Left renal cortex interstitium (tissue), 4 donors: ENCODE data around the gene GIMAP8. TPM values are rescaled to one million over a fixed set of nuclear protein-coding genes. Genes with fewer than 3 reads are reported as not detected.
"Not testable (repeated sequence)": the region's sequence is repeated elsewhere in the genome, so short reads cannot be mapped to it uniquely, and the experiment has no call there.

Source experiments
- DNase-seq, 4 donors: peaks; one replicate each; pipeline ENCODE4 v3.0.0-alpha.2; 2013; ENCODE audit warnings: low read depth in 4 of 4, low spot score in 2 of 4, missing footprints in 1 of 4
- polyA plus RNA-seq, 4 donors: library from polyadenylated mRNA; unstranded; fragments of 120-200 nt; gene quantifications; one replicate each; pipeline ENCODE4 v1.2.1, GENCODE V29; 2013; ENCODE audit not compliant: insufficient read length in 4 of 4

The GIMAP8 gene
- polyA plus RNA-seq, 4 donors = 8.2 to 8.6 (median 8.4) TPM

- no peak for DNase-seq
Observed at GRCh38 chr7:150461520-150461919, 11.1 kb downstream of the GIMAP8 start.

- DNase-seq = no peak
Observed at GRCh38 chr7:150462413-150462812, 12.0 kb downstream of the GIMAP8 start.

GRCh38 chr7:150463461-150463860 is 13.0 kb downstream of the GIMAP8 start:
- no peak for DNase-seq

- DNase-seq = no peak
Observed at GRCh38 chr7:150464962-150465361, 14.5 kb downstream of the GIMAP8 start.

- DNase-seq = no peak
Observed at GRCh38 chr7:150465414-150465813, 15.0 kb downstream of the GIMAP8 start.

GRCh38 chr7:150466477-150466876 is 16.0 kb downstream of the GIMAP8 start:
- no peak for DNase-seq

GRCh38 chr7:150468241-150468640 is 17.8 kb downstream of the GIMAP8 start:
- no peak for DNase-seq

GRCh38 chr7:150471886-150472285 is 21.5 kb downstream of the GIMAP8 start:
- no peak for DNase-seq

- no peak for DNase-seq
Observed at GRCh38 chr7:150473902-150474301, 23.5 kb downstream of the GIMAP8 start.

- DNase-seq = no peak
Observed at GRCh38 chr7:150476285-150476684, 25.9 kb downstream of the GIMAP8 start.

- DNase-seq = no peak
Observed at GRCh38 chr7:150476819-150477631, 26.6 kb downstream of the GIMAP8 start.

- DNase-seq = no peak
Observed at GRCh38 chr7:150479023-150479716, 28.7 kb downstream of the GIMAP8 start.

GRCh38 chr7:150481186-150481920 is 30.9 kb downstream of the GIMAP8 start:
- DNase-seq = no peak

- no peak for DNase-seq
Observed at GRCh38 chr7:150481922-150482321, 31.5 kb downstream of the GIMAP8 start.

GRCh38 chr7:150483514-150483913 is 33.1 kb downstream of the GIMAP8 start:
- DNase-seq = not testable (repeated sequence)

- DNase-seq = not testable (repeated sequence)
Observed at GRCh38 chr7:150484071-150484470, 33.6 kb downstream of the GIMAP8 start.

- no peak for DNase-seq
Observed at GRCh38 chr7:150487625-150488024, 37.2 kb downstream of the GIMAP8 start.

GRCh38 chr7:150489782-150490181 is 39.4 kb downstream of the GIMAP8 start:
- no peak for DNase-seq

- DNase-seq = not testable (repeated sequence)
Observed at GRCh38 chr7:150493442-150493841, 43.0 kb downstream of the GIMAP8 start.

- no peak for DNase-seq
Observed at GRCh38 chr7:150502519-150502918, 52.1 kb downstream of the GIMAP8 start.

GRCh38 chr7:150503155-150503554 is 52.7 kb downstream of the GIMAP8 start:
- no peak for DNase-seq
